HepG2 (cell line): Measurements from ENCODE around the gene SVOPL. TPM values are rescaled to one million over a fixed set of nuclear protein-coding genes. Genes with fewer than 3 reads are reported as not detected.

ENCODE experiments used
- ATAC-seq: fragments of 200-7000 bp; cut with Tn5 transposase; 3 replicates; pipeline ENCODE4 v1.9.1; 2020; ENCODE audit warnings: mild to moderate bottlenecking, moderate library complexity
- BruUV-seq: library from RNA; stranded (reverse); fragments of 400-500 nt; replicated peaks from 2 replicates; lab custom pipeline; 2021; lab: Mats Ljungman, UMichigan
- CTCF ChIA-PET: fragments of 300-600 bp; formaldehyde crosslinking; extraction: SDS; loops from one replicate; lab custom pipeline; 2021; ENCODE audit warnings: low total read pairs, inconsistent platforms, low intra/inter-chr PET ratio; lab: Yijun Ruan, JAX
- POLR2A ChIA-PET: fragments of 350-600 bp; sonication (Branson Sonifier 250); formaldehyde crosslinking; loops from one replicate; lab custom pipeline; 2020; ENCODE audit warnings: antibody characterized with exemption, inconsistent platforms; lab: Yijun Ruan, JAX
- DNase-seq: peaks from one replicate; pipeline ENCODE4 v3.0.0-alpha.2; 2015; ENCODE audit warnings: low spot score
- FAIRE-seq: peaks from 3 replicates; lab custom pipeline; 2011; peaks lifted over from hg19 to GRCh38; lab: Jason Lieb, UNC
- H2AFZ ChIP-seq: one replicate; pipeline ENCODE4 v1.6.1; 2011; ENCODE audit warnings: low read length, inconsistent platforms
- H3K27ac ChIP-seq: fragments of 300-600 bp; 3 replicates; pipeline ENCODE4 v1.8.0; 2011; ENCODE audit warnings: mixed run types, mild to moderate bottlenecking, mixed read lengths, low read length, inconsistent platforms; ENCODE audit not compliant: insufficient read depth; ENCODE audit errors: extremely low read length
- H3K27me3 ChIP-seq, 2 experiments: fragments of 200-600 bp in 1 of 2; 2 replicates in 1 of 2; 3 replicates in 1 of 2; pipeline versions ENCODE4 v1.6.0 to v1.8.0; 2011; ENCODE audit warnings: low read length in 2 of 2, mild to moderate bottlenecking in 2 of 2, moderate library complexity in 2 of 2, inconsistent platforms in 1 of 2; ENCODE audit not compliant: insufficient read depth in 2 of 2, control insufficient read depth in 1 of 2
- H3K36me3 ChIP-seq, 2 experiments: fragments of 200-600 bp in 1 of 2; replicated peaks in 1 of 2; 2 replicates in 1 of 2; 3 replicates in 1 of 2; pipeline versions ENCODE4 v1.5.1 to v1.8.0; 2011; ENCODE audit warnings: low read length in 2 of 2, inconsistent platforms in 1 of 2; ENCODE audit not compliant: insufficient read depth in 2 of 2, control insufficient read depth in 1 of 2
- H3K4me1 ChIP-seq: 2 replicates; pipeline ENCODE4 v1.5.1; 2012; ENCODE audit warnings: low read length, inconsistent platforms; ENCODE audit not compliant: insufficient read depth
- H3K4me2 ChIP-seq: 2 replicates; pipeline ENCODE4 v1.6.0; 2011; ENCODE audit warnings: low read depth, low read length, inconsistent platforms
- H3K4me3 ChIP-seq, 3 experiments: fragments of 200-600 bp in 1 of 3; sonication (generic), shearing (Covaris generic) in 1 of 3; replicated peaks in 1 of 3; 2 replicates each; pipeline ENCODE4 v1.5.1; 2011 to 2016; ENCODE audit warnings: low read length in 3 of 3, inconsistent platforms in 2 of 3, low read depth in 2 of 3, mild to moderate bottlenecking in 2 of 3, control low read depth in 1 of 3, mixed read lengths in 1 of 3; ENCODE audit not compliant: insufficient read depth in 1 of 3
- H3K79me2 ChIP-seq: one replicate; pipeline ENCODE4 v1.6.1; 2011; ENCODE audit warnings: low read length, inconsistent platforms; ENCODE audit not compliant: insufficient read depth
- H3K9ac ChIP-seq: 2 replicates; pipeline ENCODE4 v1.6.0; 2011; ENCODE audit warnings: mild to moderate bottlenecking, low read depth, low read length, inconsistent platforms; ENCODE audit not compliant: insufficient read depth
- H3K9me3 ChIP-seq: 2 replicates; pipeline ENCODE4 v1.5.1; 2012; ENCODE audit warnings: mild to moderate bottlenecking, low read length
- H4K20me1 ChIP-seq: 2 replicates; pipeline ENCODE4 v1.6.0; 2011; ENCODE audit warnings: inconsistent platforms, mild to moderate bottlenecking, low read length, moderate library complexity; ENCODE audit not compliant: insufficient read depth
- ELF3 ChIP-seq: IDR thresholded peaks from 2 replicates; pipeline ENCODE4 v1.6.1; 2016; ENCODE audit warnings: missing genetic modification reagents, missing compliant biosample characterization
- ETV6 ChIP-seq: sonication (generic); formaldehyde crosslinking; conservative IDR thresholded peaks from 2 replicates; pipeline ENCODE4 v1.4.0; 2020; ENCODE audit warnings: missing genetic modification reagents
- GZF1 ChIP-seq: sonication (generic); formaldehyde crosslinking; IDR thresholded peaks from 2 replicates; pipeline ENCODE4 v1.5.1; 2020; ENCODE audit warnings: mild to moderate bottlenecking, missing genetic modification reagents
- KLF12 ChIP-seq: sonication (generic); formaldehyde crosslinking; IDR thresholded peaks from 2 replicates; pipeline ENCODE4 v1.4.0; 2020; ENCODE audit warnings: missing genetic modification reagents, borderline replicate concordance
- KLF6 ChIP-seq: IDR thresholded peaks from 2 replicates; pipeline ENCODE4 v1.8.0; 2016; ENCODE audit warnings: missing biosample characterization, missing genetic modification reagents
- MED13 ChIP-seq: sonication (generic); formaldehyde crosslinking; IDR thresholded peaks from 2 replicates; pipeline ENCODE4 v1.5.0; 2020; ENCODE audit warnings: missing genetic modification reagents
- SRSF4 ChIP-seq: fragments of 200-400 bp; formaldehyde crosslinking; IDR thresholded peaks from one replicate; pipeline ENCODE4 v1.6.1; 2018; ENCODE audit warnings: mild to moderate bottlenecking, low read depth, low read length, moderate library complexity; ENCODE audit not compliant: poor library complexity, severe bottlenecking
- USF2 ChIP-seq, 2 experiments: sonication (generic) in 1 of 2; formaldehyde crosslinking in 1 of 2; IDR thresholded peaks; 2 replicates each; pipeline versions ENCODE4 v1.5.1 to v1.6.1; 2011 to 2020; ENCODE audit warnings: borderline replicate concordance in 1 of 2, low read depth in 1 of 2, low read length in 1 of 2, mild to moderate bottlenecking in 1 of 2, missing genetic modification reagents in 1 of 2, moderate library complexity in 1 of 2
- ZNF639 ChIP-seq: conservative IDR thresholded peaks from 2 replicates; pipeline ENCODE4 v1.6.1; 2018; ENCODE audit warnings: missing genetic modification reagents
- WGBS: methylation state at CpG from one replicate; pipeline ENCODE4 v1.1.6; 2017; ENCODE audit warnings: low lambda C conversion rate; 5-methylcytosine and 5-hydroxymethylcytosine counted together
- in situ Hi-C: cut with HindIII; loops from 2 replicates; pipeline ENCODE4 v1.10.0; 2017; ENCODE audit warnings: low pct_unique_long_range_greater_than_20kb; ENCODE audit not compliant: extremely low pct_ligation_motif_present
- intact Hi-C: fragments of 100-400 bp; cut with micrococcal nuclease; formaldehyde crosslinking; loops from one replicate; pipeline ENCODE4 v1.10.0; 2022; ENCODE audit not compliant: unreplicated experiment
- polyA plus RNA-seq, 8 experiments: library from polyadenylated mRNA; depleted of rRNA in 3 of 8; stranded (reverse) in 7 of 8; unstranded in 1 of 8; fragments of >200 nt; fragmentation: Illumina TruSeq in 4 of 8; extraction: Trizol in 4 of 8; gene quantifications; 2 replicates each; pipeline versions ENCODE4 v1.2.1 to v1.2.3, GENCODE V29; 2011 to 2016; ENCODE audit warnings: low read depth in 4 of 8, missing spikeins in 1 of 8, mixed read lengths in 1 of 8; ENCODE audit not compliant: insufficient read depth in 1 of 8
- total RNA-seq, 5 experiments: library from RNA; depleted of rRNA; stranded (reverse); fragments of >200 nt; fragmentation: Illumina TruSeq; extraction: Trizol; gene quantifications; 2 replicates each; pipeline ENCODE4 v1.2.3, GENCODE V29; 2016; ENCODE audit warnings: low read depth in 1 of 5
- TF ChIP-seq, protein P1 (sequence below): sonication (generic); formaldehyde crosslinking; IDR thresholded peaks from 2 replicates; pipeline ENCODE4 v1.5.1; 2020; ENCODE audit warnings: missing genetic modification reagents, mild to moderate bottlenecking, borderline replicate concordance

SVOPL gene
- total and polyA plus RNA-seq, 2 of the 13 experiments (the other 11 are each of a cell fraction or from before 2014, with no cell fraction given) = not detected

DNA sequence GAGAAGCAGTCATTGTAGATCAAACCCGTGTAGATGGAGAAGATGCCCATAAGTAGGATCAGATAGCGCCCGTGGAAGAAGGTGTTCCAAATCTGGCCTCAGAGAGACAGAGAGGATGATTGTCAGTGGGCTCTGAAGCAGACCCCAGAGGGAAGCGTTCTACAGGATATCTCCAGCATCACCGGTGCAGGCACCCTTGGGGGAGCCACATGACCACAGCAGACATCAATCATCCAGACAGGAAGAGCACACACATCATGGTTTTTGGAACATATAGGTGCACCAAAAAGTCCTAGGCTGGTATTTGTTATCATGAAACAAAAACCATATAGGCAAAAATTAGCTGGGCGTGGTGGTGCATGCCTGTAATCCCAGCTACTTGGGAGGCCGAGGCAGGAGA lies 44.0 kb upstream of the SVOPL start:
- TF ChIP-seq MED13 = no peak
- TF ChIP-seq, protein P1, sequence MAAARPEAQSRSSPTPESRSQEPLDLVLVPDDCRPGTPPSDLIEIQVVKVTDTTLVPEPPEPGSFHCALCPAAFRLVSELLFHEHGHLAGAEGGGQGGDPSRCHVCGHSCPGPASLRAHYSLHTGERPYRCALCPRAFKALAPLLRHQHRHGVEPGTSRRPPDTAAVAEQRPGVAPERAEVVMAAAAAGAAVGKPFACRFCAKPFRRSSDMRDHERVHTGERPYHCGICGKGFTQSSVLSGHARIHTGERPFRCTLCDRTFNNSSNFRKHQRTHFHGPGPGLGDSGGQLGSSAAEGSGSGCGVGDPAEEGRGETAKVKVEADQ (CRISPR knock-in tag) = no peak
- no peak for TF ChIP-seq KLF6 (CRISPR knock-in tag)
- no peak for TF ChIP-seq SRSF4
- TF ChIP-seq, all 625 proteins: peak for 0
- Histone ChIP-seq H3K4me3 (no peak overlapping the region), H3K9ac (no peak overlapping the region), H3K9me3 (no peaks in the 10 kb centered on the region), H3K27me3 (peaks cover 0 to 13% of the 10 kb centered on the region in 2 experiments; a peak in 2 of 5 replicates), H3K36me3 (no peaks in the 10 kb centered on the region), H4K20me1 (no peaks in the 10 kb centered on the region), H3K4me1 (peaks cover 18% of the 10 kb centered on the region), H3K27ac (no peak overlapping the region), H2AFZ (no peak overlapping the region), H3K79me2 (no peaks in the 10 kb centered on the region), H3K4me2 (no peak overlapping the region)
- POLR2A ChIA-PET = no interaction called here
- BruUV-seq = no TSS peak
- ATAC-seq = no peak
- intact Hi-C loops = no loop called here
- CTCF ChIA-PET = no interaction called here
- no peak for FAIRE-seq
- in situ Hi-C loops = loop anchor here (25.0 kb wide), 2 partner anchors 308 to 733 kb away; partner anchors contain the start of gene CREB3L2
- DNase-seq = no peak
- 74% methylated on average over 6 of the region's 7 CpGs for WGBS

DNA sequence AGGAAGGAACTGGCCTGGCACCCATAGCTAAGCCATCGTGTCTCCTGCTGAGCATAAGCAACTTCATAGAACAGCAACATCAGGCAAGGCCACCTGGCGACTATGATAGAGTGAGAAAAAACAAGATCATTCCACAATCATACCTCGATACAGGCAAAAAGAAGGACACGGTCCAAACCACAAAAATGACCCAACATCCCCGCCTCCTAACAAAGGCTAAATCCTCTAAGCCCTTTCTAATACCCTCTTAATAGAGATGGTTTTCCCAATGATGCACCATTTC lies 40.2 kb upstream of the SVOPL start:
- H3K9ac ChIP-seq = no peak overlapping the region
- H3K79me2 ChIP-seq = no peaks in the 10 kb centered on the region
- no peaks in the 10 kb centered on the region for H3K36me3 ChIP-seq
- no peak for FAIRE-seq
- no peak for TF ChIP-seq USF2 (IDR thresholded peaks at IDR 0.05; ENCODE audit: low read depth, low read length)
- no peak for TF ChIP-seq USF2 (CRISPR knock-in tag; IDR thresholded peaks at IDR 0.05; ENCODE audit: borderline replicate concordance)
- TF ChIP-seq ELF3 = no peak
- TF ChIP-seq ETV6 = no peak
- no peak for TF ChIP-seq KLF12 (CRISPR knock-in tag)
- TF ChIP-seq GZF1 (CRISPR knock-in tag) = no peak
- no peak for TF ChIP-seq ZNF639
- in situ Hi-C loops (loop anchor here (25.0 kb wide), 2 partner anchors 304 to 729 kb away; partner anchors contain the start of gene CREB3L2), intact Hi-C loops (no loop called here)
- ChIA-PET POLR2A (no interaction called here), CTCF (no interaction called here)
- BruUV-seq = no TSS peak
- H4K20me1 ChIP-seq = no peaks in the 10 kb centered on the region
- ATAC-seq = no peak
- no peak overlapping the region for H3K4me2 ChIP-seq
- peaks cover 20% of the 10 kb centered on the region for H3K4me1 ChIP-seq
- no peak overlapping the region for H3K4me3 ChIP-seq
- WGBS = 62% methylated on average over 5 of the region's 5 CpGs
- no peaks in the 10 kb centered on the region for H3K9me3 ChIP-seq
- no peak overlapping the region for H2AFZ ChIP-seq
- DNase-seq = no peak
- H3K27ac ChIP-seq = no peak overlapping the region
- H3K27me3 ChIP-seq = no peaks in the 10 kb centered on the region
